ENCODE data around the gene CSNK1E.
A peak's percentile ranks its signal among the peaks of the same experiment; 100 is the strongest.

Gene CSNK1E

GRCh38 chr22:38285018-38285417 lies 32.2 kb downstream of the CSNK1E start:
- Histone ChIP-seq H3K36me3 (replicated peaks) (peaks cover 11% of the 10 kb centered on the region), H3K4me3 (ENCODE audit: low read depth, low read length) (no peak overlapping the region), H3K27ac (no peak overlapping the region), H3K27me3 (replicated peaks) (no peaks in the 10 kb centered on the region)
- in situ Hi-C loops (cut with HindIII; ENCODE audit: low pct_ligation_motif_present, low sequenced_read_pairs), result no loop called here
- no peak for TF ChIP-seq CTCF (IDR thresholded peaks at IDR 0.05; ENCODE audit: low read depth, low read length, missing control alignments)
- no peak for DNase-seq

GRCh38 chr22:38284042-38284402 lies 33.2 kb downstream of the CSNK1E start:
- no peak for TF ChIP-seq CTCF (IDR thresholded peaks at IDR 0.05; ENCODE audit: low read depth, low read length, missing control alignments)
- Histone ChIP-seq H3K4me3 (ENCODE audit: low read depth, low read length) (no peak overlapping the region), H3K36me3 (replicated peaks) (peaks cover 6% of the 10 kb centered on the region), H3K27me3 (replicated peaks) (no peaks in the 10 kb centered on the region), H3K27ac (peak overlapping the region; percentile 63)
- peak; percentile 69 for DNase-seq
- in situ Hi-C loops (cut with HindIII; ENCODE audit: low pct_ligation_motif_present, low sequenced_read_pairs), result no loop called here

- Histone ChIP-seq H3K27me3 (replicated peaks) (no peaks in the 10 kb centered on the region), H3K27ac (no peak overlapping the region), H3K4me3 (ENCODE audit: low read depth, low read length) (no peak overlapping the region), H3K36me3 (replicated peaks) (no peaks in the 10 kb centered on the region)
- DNase-seq, result peak; percentile 11
- in situ Hi-C loops (cut with HindIII; ENCODE audit: low pct_ligation_motif_present, low sequenced_read_pairs), result no loop called here
- TF ChIP-seq CTCF (IDR thresholded peaks at IDR 0.05; ENCODE audit: low read depth, low read length, missing control alignments), result no peak
Measured at GRCh38 chr22:38282397-38282796, 34.8 kb downstream of the CSNK1E start.

- Histone ChIP-seq H3K27me3 (replicated peaks) (no peaks in the 10 kb centered on the region), H3K36me3 (replicated peaks) (no peaks in the 10 kb centered on the region), H3K4me3 (ENCODE audit: low read depth, low read length) (no peak overlapping the region), H3K27ac (no peak overlapping the region)
- DNase-seq, result no peak
- TF ChIP-seq CTCF (IDR thresholded peaks at IDR 0.05; ENCODE audit: low read depth, low read length, missing control alignments), result no peak
- in situ Hi-C loops (cut with HindIII; ENCODE audit: low pct_ligation_motif_present, low sequenced_read_pairs), result no loop called here
Measured at GRCh38 chr22:38276166-38276565, 41.1 kb downstream of the CSNK1E start.

GRCh38 chr22:38273135-38273826 lies 44.0 kb downstream of the CSNK1E start:
- in situ Hi-C loops (cut with HindIII; ENCODE audit: low pct_ligation_motif_present, low sequenced_read_pairs), result no loop called here

More at GRCh38 chr22:38273135-38273826, 44.0 kb downstream of the CSNK1E start:
- peak overlapping the region; percentile 86 for H3K4me3 ChIP-seq (ENCODE audit: low read depth, low read length)
- H3K36me3 ChIP-seq (replicated peaks), result no peaks in the 10 kb centered on the region
- TF ChIP-seq CTCF (IDR thresholded peaks at IDR 0.05; ENCODE audit: low read depth, low read length, missing control alignments), result no peak
- H3K27ac ChIP-seq, result peak overlapping the region; percentile 71
- H3K27me3 ChIP-seq (replicated peaks), result no peaks in the 10 kb centered on the region
- DNase-seq, result no peak

Data from brain microvascular endothelial cell (primary cell).